ENCODE data around the gene ADAMTS6.

GRCh38 chr5:65194871-65195270 is 286.8 kb downstream of the ADAMTS6 start:
- TF ChIP-seq, protein P1, sequence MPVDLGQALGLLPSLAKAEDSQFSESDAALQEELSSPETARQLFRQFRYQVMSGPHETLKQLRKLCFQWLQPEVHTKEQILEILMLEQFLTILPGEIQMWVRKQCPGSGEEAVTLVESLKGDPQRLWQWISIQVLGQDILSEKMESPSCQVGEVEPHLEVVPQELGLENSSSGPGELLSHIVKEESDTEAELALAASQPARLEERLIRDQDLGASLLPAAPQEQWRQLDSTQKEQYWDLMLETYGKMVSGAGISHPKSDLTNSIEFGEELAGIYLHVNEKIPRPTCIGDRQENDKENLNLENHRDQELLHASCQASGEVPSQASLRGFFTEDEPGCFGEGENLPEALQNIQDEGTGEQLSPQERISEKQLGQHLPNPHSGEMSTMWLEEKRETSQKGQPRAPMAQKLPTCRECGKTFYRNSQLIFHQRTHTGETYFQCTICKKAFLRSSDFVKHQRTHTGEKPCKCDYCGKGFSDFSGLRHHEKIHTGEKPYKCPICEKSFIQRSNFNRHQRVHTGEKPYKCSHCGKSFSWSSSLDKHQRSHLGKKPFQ (tag by site-specific recombination; IDR thresholded peaks at IDR 0.05) = no peak
- no peak for TF ChIP-seq CTCF (tag by site-specific recombination; IDR thresholded peaks at IDR 0.05)
- TF ChIP-seq ZNF24 (tag by site-specific recombination; IDR thresholded peaks at IDR 0.05) = no peak
- no peak for TF ChIP-seq TCF7L2 (IDR thresholded peaks at IDR 0.05; ENCODE audit: borderline replicate concordance, low read depth, low read length)
- TF ChIP-seq ZNF629 (tag by site-specific recombination; IDR thresholded peaks at IDR 0.05) = no peak
- TF ChIP-seq ZIC2 (tag by site-specific recombination; IDR thresholded peaks at IDR 0.05) = no peak
- TF ChIP-seq, protein P2, sequence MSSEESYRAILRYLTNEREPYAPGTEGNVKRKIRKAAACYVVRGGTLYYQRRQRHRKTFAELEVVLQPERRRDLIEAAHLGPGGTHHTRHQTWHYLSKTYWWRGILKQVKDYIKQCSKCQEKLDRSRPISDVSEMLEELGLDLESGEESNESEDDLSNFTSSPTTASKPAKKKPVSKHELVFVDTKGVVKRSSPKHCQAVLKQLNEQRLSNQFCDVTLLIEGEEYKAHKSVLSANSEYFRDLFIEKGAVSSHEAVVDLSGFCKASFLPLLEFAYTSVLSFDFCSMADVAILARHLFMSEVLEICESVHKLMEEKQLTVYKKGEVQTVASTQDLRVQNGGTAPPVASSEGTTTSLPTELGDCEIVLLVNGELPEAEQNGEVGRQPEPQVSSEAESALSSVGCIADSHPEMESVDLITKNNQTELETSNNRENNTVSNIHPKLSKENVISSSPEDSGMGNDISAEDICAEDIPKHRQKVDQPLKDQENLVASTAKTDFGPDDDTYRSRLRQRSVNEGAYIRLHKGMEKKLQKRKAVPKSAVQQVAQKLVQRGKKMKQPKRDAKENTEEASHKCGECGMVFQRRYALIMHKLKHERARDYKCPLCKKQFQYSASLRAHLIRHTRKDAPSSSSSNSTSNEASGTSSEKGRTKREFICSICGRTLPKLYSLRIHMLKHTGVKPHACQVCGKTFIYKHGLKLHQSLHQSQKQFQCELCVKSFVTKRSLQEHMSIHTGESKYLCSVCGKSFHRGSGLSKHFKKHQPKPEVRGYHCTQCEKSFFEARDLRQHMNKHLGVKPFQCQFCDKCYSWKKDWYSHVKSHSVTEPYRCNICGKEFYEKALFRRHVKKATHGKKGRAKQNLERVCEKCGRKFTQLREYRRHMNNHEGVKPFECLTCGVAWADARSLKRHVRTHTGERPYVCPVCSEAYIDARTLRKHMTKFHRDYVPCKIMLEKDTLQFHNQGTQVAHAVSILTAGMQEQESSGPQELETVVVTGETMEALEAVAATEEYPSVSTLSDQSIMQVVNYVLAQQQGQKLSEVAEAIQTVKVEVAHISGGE (tag by site-specific recombination; conservative IDR thresholded peaks at IDR 0.05; ENCODE audit: low read depth) = no peak

Measured in HEK293 (cell line).